RPMI8226 (cell line): ENCODE results near the gene HPN.
A peak's percentile ranks its signal among the peaks of the same experiment; 100 is the strongest.
"Not testable (repeated sequence)": the region's sequence is repeated elsewhere in the genome, so short reads cannot be mapped to it uniquely, and the experiment has no call there.

Source experiments
- DNase-seq: peaks from one replicate; pipeline ENCODE4 v3.0.0-alpha.2; 2015

HPN gene

DNA sequence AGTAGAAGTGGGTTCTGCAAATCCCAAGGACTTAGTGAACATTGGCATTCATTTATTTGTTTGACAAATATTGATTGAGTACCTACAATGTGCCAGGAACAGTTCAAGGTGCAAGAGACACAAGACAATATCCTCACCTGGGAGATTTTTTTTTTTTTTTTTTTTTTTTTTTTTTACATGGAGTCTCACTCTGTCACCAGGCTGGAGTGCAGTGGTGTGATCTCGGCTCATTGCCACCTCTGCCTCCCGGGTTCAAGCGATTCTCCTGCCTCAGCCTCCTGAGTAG, 13.0 kb upstream of the HPN start:
- not testable (repeated sequence) for DNase-seq

DNA sequence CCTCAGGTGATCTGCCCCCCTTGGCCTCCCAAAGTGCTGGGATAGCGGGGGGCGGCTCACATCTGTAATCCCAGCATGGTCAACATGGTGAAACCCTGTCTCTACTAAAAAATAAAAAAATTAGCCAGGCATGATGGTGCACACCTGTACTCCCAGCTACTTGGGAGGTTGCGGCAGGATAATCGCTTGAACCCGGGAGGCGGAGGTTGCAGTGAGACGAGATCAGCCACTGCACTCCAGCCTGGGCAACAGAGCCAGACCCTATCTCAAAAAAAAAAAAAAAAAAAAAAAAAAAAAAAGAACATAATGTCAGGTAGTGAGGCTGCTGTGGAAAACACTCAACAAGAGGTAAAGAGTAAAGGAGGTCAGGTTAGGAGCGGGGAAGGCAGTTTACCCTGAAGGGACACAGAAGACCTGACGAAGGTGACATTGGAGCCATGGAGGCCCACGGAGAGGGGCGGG, 12.2 kb upstream of the HPN start:
- not testable (repeated sequence) for DNase-seq

DNA sequence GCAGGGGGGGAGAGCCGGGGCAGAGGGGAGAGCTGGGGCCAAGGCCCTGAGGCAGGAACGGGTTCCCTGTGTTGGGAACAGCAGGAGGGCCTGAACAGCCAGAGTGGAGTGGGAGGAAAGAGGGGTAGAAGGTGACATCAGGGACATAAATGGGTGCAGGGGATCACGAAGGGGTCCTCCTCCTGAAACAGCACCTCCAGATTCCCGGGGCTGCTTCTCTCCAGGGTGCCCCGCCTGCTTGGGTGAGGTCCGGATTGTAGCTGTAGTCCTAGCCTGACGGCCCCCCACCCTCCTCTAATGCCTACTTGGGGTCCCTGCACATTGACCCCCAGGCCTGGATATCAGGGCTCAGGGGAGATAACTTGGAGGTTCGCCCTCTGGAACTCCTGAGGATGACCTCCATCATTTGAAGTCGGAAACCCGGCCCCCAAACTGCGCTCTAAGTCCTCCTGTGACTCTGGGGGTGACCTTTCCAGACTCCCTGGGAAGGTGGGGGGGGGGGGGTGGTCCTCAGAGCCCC, 11.7 kb upstream of the HPN start:
- no peak for DNase-seq

DNA sequence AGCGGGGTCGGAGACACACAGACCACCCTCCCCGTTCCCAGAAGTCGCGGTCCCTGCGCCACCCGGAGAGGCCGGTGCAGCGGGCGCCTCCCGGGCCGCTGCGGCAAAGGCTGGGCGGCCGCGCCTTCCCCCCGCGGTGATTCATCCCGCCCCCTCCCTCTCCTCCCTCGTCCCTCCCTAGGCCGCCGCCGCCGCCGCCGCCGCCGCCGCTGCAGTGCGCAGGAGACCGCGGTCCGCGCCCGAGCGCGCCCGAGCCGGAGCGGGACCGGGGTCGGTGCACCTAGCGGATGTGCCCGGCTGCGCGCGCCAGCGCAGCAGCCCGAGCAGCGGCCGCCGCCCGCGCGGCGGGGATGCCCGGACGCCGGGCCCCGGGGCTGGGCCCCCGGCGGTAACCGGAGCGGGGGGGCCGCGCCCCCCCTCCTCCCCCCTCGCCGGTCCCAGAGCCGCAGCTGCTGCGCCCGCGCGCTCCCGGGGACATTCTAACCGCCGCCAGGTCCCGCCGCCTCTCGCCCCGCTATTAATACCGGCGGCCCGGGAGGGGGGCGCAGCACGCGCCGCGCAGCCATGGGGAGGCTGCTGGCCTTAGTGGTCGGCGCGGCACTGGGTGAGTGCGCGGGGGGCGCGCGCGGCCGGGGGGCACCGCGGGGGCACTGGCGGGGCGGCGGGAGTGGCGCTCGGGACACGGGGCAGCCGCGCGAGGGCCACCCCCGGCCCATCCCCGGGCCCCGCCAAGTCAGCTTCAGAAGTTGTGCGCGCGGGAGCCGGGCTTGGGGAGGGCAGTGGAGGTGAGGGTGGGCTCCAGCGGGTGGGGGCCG, 11.1 kb upstream of the HPN start, which contains the start of gene SCN1B:
SCN1B (plus strand) TSS at position 214 of the 815 bp plus-strand sequence; CDS start at position 565, 351 bp downstream.
- DNase-seq, result peak; percentile 42

DNA sequence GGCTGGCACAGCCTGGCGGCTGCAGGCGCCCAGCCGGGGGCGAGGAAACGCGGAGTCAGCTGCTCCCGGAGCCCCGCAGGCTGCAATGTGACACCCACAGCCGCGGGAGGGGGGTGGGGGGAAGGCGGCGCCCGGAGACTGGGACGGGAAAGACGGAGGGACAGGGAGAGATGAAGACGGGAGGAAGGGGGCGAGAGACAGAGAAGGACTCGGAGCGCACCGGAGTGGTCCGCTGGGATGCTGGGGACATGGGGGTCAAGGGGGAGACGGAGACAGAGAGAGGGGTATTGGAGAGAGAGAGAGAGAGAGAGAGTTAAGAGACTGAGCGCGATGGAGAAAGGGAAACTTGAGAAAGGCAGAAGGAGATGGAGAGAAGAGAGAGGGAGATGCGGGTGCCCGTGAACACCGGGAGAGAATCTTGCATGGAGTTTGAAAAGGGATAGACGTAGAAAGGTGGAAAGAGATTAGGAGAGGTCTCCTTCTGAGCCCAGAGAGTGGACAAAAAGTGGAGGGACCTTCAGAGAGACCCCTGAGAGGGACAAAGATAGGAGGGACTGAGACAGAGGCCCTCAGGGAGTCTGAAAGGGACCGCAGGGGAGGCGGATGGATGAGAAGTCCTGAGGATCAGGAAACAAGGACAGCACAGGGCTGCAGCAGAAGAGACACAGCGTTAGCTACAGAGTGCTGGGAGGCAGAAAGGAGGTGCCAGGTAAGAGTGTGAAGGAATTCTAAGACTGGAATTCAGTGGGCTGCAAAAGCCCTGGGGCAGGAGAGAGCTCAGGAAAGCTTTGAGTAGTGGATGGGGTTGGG, 10.2 kb upstream of the HPN start:
- no peak for DNase-seq

DNA sequence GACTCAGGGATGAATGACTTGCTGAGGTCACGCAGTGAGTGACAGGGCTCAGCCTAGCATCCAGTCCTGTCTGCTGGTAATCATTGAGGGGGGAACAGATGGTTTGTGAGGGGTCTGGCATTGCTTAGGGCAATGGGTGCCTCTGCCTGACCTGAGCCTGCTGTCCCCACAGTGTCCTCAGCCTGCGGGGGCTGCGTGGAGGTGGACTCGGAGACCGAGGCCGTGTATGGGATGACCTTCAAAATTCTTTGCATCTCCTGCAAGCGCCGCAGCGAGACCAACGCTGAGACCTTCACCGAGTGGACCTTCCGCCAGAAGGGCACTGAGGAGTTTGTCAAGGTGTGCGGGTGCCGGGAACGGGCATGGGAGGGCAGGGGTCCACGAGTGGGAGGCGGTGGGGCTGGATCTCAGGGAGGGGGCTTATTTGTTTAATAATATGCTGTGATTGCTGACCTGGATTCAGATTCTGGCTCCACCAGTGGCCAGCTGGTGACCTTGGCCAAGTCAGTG, 9.1 kb upstream of the HPN start:
- no peak for DNase-seq

DNA sequence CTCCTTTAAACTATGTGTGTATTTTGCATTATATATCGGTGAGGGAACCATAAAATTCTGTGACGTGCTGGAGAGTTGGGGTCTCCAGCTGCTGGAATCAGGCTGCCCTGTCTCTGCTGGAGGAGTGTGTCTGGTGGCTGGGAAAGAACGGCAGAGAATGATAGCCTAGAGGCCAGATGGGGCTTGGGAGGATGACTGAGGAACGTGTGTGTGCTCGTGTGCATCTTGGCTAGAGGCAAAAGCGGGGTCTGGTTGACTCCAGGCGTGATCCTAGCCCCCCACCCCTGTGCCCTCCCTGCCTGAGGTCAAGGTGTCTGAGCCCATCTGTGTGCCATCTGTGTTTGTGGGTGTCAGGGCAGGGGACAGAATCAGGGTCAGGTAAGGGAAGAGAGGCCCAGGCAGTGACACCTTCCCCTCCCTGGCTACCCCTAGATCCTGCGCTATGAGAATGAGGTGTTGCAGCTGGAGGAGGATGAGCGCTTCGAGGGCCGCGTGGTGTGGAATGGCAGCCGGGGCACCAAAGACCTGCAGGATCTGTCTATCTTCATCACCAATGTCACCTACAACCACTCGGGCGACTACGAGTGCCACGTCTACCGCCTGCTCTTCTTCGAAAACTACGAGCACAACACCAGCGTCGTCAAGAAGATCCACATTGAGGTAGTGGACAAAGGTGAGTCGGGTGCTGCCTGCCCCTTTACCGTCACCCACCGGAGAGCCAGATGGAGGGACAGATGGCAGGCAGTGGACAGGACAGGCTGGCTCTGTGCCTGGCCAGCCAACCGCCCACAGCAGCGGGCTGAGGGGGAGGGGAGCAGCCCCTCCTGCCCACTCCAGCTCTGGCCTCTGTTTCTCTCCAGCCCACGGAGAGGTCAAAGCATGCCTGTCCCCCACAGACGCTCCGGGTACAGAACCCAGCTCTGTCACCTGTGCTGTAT, 8.2 kb upstream of the HPN start:
- no peak for DNase-seq

DNA sequence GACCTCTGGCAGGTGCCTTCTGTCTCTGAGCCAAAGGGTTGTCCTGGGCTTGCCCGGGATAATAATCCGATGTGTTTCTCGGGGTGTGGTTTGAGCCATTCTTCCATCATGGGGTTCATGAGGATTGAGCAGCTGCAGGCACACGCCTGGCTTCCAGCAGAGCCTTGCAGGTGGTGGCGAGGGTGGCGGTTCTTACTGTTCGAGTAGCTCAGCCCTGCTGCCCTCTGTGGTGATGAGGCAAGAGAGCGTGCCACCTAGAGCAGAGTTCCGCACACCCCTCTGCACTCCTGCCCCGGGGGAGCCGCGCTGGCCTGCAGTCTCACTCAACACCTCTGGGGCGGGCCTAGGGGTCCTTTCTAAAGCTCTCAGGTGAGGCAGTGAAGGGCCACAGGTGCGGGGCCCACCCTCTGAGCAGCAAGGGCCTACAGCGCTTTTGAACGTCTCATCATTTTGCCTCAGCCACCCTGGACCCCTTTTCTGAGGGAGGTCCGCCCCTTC, 7.5 kb upstream of the HPN start:
- no peak for DNase-seq

DNA sequence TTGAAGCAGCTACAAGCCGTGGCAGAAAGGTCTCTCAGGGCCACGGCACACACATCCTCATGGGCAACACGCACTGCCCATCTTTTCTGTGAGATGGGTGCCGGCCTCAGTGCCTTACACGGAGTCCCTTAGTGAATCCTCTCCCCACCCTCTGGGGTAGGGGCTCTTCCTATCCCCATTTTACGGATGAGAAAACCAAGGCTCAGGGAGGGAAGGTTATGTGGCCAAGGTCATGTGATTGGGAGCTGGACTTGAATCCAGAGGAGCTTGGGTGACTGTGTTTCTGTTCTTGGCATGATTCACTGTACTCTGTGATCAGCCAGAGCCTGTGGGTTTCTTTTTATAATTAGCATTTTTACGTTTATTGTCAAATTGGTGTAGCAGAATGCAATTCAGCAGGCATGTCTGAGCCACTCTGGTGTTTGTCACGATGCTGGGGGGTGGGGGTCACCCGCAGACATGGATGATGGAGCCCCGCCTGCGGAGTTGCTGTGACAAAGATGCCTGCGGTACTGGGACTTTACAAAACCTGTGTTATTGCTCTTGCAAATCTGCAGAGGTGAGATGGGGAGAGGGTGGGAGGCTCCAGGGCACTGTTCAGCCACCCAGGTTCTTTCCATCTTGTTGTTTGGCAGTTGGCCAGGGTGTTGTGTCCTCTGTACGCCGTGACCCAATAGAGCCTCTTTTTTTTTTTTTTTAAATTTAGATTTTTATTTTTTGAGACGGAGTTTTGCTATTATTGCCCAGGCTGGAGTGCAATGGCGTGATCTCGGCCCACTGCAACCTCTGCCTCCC, 6.7 kb upstream of the HPN start:
- DNase-seq, result no peak

DNA sequence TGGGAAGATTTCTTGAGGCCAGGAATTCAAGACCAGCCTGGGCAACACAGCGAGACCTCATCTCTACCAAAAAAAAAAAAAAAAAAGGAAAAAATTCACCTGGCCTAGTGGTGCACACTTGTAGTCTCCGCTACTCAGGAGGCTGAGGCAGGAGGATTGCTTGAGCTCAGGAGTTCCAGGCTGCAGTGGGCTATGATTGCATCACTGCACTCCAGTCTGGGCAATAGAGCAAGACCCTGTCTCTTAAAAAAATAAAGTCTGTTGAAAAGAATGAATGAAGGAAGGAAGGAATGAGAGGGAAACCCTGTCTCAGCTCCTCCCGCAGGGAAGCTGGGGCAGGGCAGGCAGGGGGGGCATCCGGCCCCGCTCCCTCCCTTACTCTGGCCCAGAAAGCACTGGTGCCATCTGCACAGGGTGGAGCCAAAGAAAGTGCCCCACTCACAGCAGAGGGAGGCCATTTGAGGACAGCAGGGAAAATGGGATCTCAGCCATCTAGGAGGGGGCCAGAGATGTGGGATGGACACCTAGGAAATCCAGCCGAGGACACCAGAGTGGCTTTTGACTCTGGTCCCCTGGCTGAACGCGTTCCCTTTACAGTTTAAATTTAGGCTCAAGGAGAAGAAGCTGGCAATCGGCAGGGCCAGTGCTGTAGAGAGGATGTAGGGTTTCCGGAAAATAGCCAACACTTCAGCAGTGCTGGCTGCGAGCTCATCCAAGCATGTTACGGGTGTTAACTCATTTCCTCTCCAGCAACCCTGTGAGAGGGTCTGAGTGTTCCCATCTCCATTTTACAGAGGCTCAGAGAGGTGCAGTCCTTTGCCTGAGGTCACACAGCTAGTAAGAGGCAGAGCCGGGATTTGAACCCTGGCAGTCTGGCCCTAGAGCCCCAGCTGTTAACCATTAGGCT, 3.6 kb upstream of the HPN start:
- no peak for DNase-seq

DNA sequence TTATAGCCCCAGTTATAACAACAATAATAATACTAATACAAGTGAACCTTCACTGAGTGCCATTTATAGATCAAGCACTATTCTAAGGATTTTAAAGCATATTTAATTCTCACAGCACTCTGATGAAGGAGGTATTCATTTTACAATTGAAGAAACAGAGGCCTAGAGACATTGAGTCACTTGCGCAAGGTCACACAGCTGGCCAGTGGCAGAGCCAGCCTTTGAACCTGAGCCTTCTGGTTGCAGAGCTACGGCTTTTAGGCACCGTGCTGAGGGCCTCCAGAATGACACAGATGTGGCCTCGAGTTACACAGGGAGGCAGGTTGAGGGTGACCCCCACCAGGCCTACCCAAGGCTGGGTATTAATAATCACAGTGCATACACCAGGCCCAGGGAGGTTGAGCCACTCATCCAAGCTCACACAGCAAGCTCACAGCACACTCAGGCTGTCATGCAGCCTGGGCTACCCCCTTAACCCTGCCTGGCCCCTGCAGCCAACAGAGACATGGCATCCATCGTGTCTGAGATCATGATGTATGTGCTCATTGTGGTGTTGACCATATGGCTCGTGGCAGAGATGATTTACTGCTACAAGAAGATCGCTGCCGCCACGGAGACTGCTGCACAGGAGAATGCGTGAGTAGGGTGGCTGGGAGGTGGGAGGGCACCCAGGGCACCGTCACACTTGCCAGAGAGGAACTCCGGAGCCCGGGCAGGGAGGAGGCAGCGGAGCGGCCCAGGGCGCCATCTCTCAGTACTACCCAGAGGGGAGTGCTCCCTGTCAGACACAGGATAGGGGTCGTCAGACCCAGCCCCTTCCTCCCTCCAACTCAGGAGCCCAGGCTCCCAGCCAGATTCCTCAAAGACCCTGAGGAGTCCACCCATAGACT, 2.7 kb upstream of the HPN start:
- DNase-seq, result no peak

DNA sequence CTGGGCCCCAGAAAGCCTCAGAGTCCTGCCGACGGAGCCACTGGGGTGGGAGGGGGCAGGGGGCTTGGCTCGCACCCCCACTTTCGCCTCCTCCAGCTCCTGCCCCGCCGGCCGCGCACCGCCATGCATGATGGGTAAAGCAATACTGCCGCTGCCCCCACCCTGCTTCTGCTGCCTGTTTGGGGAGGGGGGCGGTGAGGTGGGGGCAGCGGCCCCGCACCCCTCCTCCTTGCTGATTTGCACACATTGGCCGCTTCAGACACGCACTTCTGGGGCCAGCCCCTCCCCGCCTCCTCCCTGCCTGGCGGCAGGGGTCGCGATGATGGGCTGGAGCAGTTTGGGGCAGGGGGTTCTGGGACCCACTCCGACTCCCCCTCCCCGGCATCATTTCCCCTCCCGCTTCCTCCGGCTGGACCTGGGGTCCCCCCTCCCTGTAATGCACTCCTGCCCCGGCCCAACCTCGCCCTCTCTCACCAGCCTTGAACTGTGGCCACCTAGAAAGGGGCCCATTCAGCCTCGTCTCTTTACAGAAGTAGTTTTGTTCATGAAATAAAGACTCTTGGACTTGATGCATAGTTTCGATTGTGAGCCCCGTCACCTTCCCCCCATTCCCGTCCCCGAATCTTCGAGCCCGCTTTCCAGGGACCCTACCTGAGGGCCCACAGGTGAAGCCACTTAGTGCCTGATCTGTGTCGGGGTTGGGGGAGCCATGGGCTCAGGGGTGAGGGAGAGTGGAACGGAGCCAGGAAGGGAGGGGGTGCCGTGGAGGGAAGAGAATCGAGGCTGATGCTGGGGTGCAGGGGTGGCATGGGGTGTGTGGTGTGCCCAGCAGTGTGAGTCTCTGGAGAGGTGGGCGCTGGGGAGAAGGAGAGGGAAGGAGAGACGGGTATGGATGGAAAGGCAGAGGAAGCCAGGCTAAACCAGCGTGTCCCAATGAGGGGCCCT, 1.4 kb upstream of the HPN start:
- DNase-seq, result no peak

DNA sequence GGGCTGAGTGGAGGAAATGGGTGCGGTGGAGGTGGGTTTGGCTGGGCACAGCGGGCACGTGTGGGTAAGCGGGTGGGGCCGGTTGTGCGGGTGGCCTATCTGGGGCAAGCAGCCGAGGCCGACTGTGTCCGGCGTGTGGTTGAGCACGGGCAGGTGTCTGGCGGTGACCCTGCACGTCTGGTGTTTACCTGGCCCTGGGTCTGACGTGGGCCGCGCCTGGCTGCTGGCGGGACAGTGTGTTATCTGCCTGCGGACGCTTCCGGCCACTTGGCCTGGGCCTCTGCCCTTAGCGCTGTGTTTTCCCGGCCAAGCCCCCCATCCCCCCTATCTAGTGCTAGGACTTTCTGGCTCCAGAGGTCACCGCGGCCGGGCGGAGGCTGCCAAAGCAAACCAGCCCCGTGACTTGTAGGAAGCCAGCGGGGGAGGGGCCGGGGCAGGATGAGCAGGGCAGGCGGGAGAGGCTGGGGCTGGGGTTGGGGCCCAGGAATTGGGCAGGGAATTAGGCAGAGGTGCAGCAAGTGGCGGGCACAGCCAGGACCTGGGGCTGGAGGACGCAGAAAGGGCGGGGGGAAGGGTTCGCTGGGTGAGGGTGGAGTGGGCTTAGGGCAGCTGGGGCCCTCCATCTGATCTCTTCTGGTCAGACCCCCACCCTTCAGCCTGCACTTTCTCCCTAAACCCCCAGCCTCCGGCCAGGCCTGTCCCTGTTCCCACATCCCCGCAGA, 534 bp upstream of the HPN start:
- DNase-seq, result peak; percentile 26

DNA sequence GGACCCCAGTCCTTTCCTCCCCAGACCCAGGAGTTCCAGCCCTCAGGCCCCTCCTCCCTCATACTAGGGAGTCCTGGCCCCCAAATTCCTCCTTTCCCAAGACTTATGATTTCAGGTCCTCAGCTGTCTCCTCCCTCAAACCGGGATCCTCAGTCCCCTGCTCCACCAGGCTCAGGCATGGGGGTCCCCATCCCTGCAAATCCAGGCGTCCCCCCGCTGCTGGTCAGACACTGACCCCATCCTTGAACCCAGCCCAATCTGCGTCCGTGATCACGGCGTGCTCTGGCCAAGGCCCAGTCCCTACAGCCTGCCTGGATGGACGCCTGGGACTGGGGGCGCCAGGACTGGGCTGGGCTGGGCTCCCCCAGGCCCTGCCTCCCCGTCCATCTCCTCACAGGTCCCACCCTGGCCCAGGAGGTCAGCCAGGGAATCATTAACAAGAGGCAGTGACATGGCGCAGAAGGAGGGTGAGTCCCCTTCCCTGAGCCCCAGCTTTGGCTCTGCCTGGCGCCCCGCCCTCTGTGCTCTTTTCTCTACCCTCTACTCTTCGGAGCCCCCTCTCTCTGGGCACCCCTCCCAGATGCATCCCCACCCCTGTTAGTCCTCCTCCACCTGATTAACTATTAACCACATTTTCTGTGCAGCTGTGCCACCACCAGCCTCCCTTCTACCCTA, 672 bp downstream of the HPN start:
- DNase-seq, result no peak

DNA sequence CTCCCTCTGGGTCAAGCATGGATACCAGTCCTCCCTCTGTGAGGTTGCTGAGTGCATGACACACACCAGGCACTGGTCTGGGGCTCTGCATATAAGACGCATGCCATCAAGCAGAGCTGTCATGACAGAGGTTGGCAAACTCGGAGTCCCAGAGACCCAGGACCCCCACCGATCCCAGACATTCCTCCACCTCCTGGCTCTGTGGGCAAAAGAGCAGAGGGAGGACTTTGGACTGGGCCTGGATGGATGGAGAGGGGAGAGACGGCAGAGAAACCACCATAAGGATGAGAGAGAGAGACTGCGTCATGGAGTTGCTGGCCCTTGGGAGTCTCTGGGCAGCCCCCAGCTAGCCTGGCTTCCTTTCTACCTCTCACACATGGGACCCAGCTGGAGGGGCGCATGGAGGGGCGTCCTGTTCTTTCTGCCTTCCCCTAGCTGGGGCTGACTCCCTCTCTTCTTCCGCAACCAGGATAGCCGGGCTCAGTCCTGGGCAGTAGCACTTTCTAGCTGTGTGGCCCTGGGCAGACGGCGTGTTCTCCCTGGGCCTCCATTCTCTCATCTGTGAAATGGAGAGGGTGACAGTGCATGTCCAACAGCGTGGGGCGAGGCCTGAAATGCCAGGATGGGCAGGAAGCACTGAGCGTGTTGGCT, 1.6 kb downstream of the HPN start:
- DNase-seq, result no peak

DNA sequence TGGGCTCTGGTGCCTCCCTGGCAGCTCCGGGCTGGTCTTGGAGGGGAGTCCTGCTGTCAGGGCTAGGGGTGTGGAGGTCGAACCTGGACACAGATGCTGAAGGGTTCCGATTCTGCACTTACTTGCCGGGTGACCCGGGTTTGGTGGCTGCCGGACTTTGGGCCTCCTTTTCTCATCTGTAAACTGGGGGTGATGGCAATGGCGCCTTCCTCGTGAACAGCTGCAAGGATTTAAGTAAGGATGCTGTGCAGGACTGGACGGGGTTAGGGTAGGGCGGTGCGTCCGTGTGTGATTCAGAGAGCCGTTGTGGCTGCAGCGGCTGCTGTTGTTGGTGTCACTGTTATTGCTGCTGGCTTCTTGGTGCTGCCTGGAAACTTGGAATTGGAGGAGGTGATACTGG, 2.4 kb downstream of the HPN start:
- DNase-seq, result no peak
